IMR-90 (cell line): ENCODE measurements around the gene RAB14. TPM values are rescaled to one million over a fixed set of nuclear protein-coding genes. Genes with fewer than 3 reads are reported as not detected.
A peak's percentile ranks its signal among the peaks of the same experiment; 100 is the strongest.

Experiments used
- ATAC-seq: fragments of 200-7000 bp; cut with Tn5 transposase; 2 replicates; pipeline ENCODE4 v1.9.1; 2020; ENCODE audit warnings: low read depth, mild to moderate bottlenecking, moderate library complexity
- BruUV-seq: library from RNA; stranded (reverse); fragments of 400-500 nt; replicated peaks from 2 replicates; lab custom pipeline; 2021; lab: Mats Ljungman, UMichigan
- CTCF ChIA-PET: fragments of 300-600 bp; formaldehyde crosslinking; extraction: SDS; loops from one replicate; lab custom pipeline; 2021; ENCODE audit warnings: antibody characterized with exemption; lab: Yijun Ruan, JAX
- POLR2A ChIA-PET: fragments of 300-600 bp; sonication (Branson Sonifier 250); formaldehyde crosslinking; loops from one replicate; lab custom pipeline; 2022; ENCODE audit warnings: antibody characterized with exemption; ENCODE audit not compliant: unreplicated experiment; lab: Charles Lee
- DNase-seq: peaks from one replicate; pipeline ENCODE4 v3.0.0; 2013
- H2AFZ ChIP-seq: replicated peaks from 2 replicates; pipeline ENCODE3; 2013; ENCODE audit warnings: low read length, mild to moderate bottlenecking; ENCODE audit not compliant: poor library complexity
- H2AK5ac ChIP-seq: 2 replicates; pipeline ENCODE4 v1.6.1; 2013; ENCODE audit warnings: low read depth, low read length, inconsistent platforms
- H2AK9ac ChIP-seq: replicated peaks from 2 replicates; pipeline ENCODE3; 2013; ENCODE audit warnings: mild to moderate bottlenecking, low read depth, low read length, moderate library complexity; ENCODE audit not compliant: poor library complexity
- H2BK120ac ChIP-seq: 2 replicates; pipeline ENCODE4 v1.6.1; 2013; ENCODE audit warnings: low read depth, low read length, inconsistent platforms
- H2BK15ac ChIP-seq: 3 replicates; pipeline ENCODE4 v1.6.1; 2013; ENCODE audit warnings: low read depth, low read length, inconsistent platforms
- H2BK20ac ChIP-seq: 2 replicates; pipeline ENCODE4 v1.6.1; 2013; ENCODE audit warnings: low read depth, mild to moderate bottlenecking, inconsistent platforms, low read length, moderate library complexity
- H2BK5ac ChIP-seq: 2 replicates; pipeline ENCODE4 v1.6.1; 2013; ENCODE audit warnings: mild to moderate bottlenecking, low read depth, low read length, inconsistent platforms; ENCODE audit not compliant: poor library complexity, severe bottlenecking
- H3K14ac ChIP-seq: replicated peaks from 2 replicates; pipeline ENCODE4 v1.6.1; 2013; ENCODE audit warnings: low read depth, low read length, inconsistent platforms
- H3K18ac ChIP-seq: 2 replicates; pipeline ENCODE4 v1.6.1; 2013; ENCODE audit warnings: low read depth, low read length, control low read depth
- H3K23ac ChIP-seq: 2 replicates; pipeline ENCODE4 v1.6.1; 2013; ENCODE audit warnings: low read depth, low read length, inconsistent platforms
- H3K27ac ChIP-seq: 2 replicates; pipeline ENCODE4 v1.5.1; 2013; ENCODE audit warnings: mild to moderate bottlenecking, control low read depth, low read length; ENCODE audit not compliant: insufficient read depth
- H3K27me3 ChIP-seq: 2 replicates; pipeline ENCODE4 v1.6.1; 2013; ENCODE audit warnings: low read length; ENCODE audit not compliant: control insufficient read depth, insufficient read depth
- H3K36me3 ChIP-seq: 2 replicates; pipeline ENCODE4 v1.6.1; 2013; ENCODE audit warnings: low read length, mixed read lengths; ENCODE audit not compliant: control insufficient read depth, insufficient read depth
- H3K4ac ChIP-seq: 2 replicates; pipeline ENCODE4 v1.6.1; 2013; ENCODE audit warnings: low read depth, low read length, inconsistent platforms
- H3K4me1 ChIP-seq: 2 replicates; pipeline ENCODE4 v1.6.1; 2013; ENCODE audit warnings: low read length, mixed read lengths; ENCODE audit not compliant: control insufficient read depth, insufficient read depth
- H3K4me2 ChIP-seq: 2 replicates; pipeline ENCODE4 v1.6.1; 2013; ENCODE audit warnings: low read depth, mild to moderate bottlenecking, control low read depth, low read length, moderate library complexity
- H3K4me3 ChIP-seq: 2 replicates; pipeline ENCODE4 v1.5.1; 2013; ENCODE audit warnings: low read depth, mild to moderate bottlenecking, control low read depth, low read length, moderate library complexity; ENCODE audit not compliant: insufficient read depth
- H3K56ac ChIP-seq: 2 replicates; pipeline ENCODE4 v1.6.1; 2013; ENCODE audit warnings: low read length, inconsistent platforms; ENCODE audit not compliant: insufficient read depth; ENCODE audit errors: extremely low read depth
- H3K79me1 ChIP-seq, 2 experiments: 2 replicates each; pipeline ENCODE4 v1.6.1; 2013; ENCODE audit warnings: low read length in 2 of 2, inconsistent platforms in 1 of 2, low read depth in 1 of 2
- H3K9ac ChIP-seq: 2 replicates; pipeline ENCODE4 v1.6.1; 2013; ENCODE audit warnings: low read depth, low read length, control low read depth
- H3K9me1 ChIP-seq: 2 replicates; pipeline ENCODE4 v1.6.1; 2013; ENCODE audit warnings: low read length, inconsistent platforms; ENCODE audit not compliant: insufficient read depth
- H3K9me3 ChIP-seq: 2 replicates; pipeline ENCODE4 v1.6.1; 2013; ENCODE audit warnings: low read length; ENCODE audit not compliant: control insufficient read depth, insufficient read depth
- H4K20me1 ChIP-seq: 2 replicates; pipeline ENCODE4 v1.6.1; 2013; ENCODE audit warnings: low read length, inconsistent platforms; ENCODE audit not compliant: insufficient read depth
- H4K5ac ChIP-seq: 2 replicates; pipeline ENCODE4 v1.6.1; 2013; ENCODE audit warnings: mild to moderate bottlenecking, low read depth, low read length, control low read depth
- H4K8ac ChIP-seq, 2 experiments: 2 replicates each; pipeline ENCODE4 v1.6.1; 2013; ENCODE audit warnings: low read depth in 2 of 2, low read length in 2 of 2, control low read depth in 1 of 2, inconsistent platforms in 1 of 2
- H4K91ac ChIP-seq: 2 replicates; pipeline ENCODE4 v1.6.1; 2013; ENCODE audit warnings: low read depth, low read length, inconsistent platforms; ENCODE audit not compliant: insufficient read depth
- CEBPB ChIP-seq: IDR thresholded peaks from 2 replicates; pipeline ENCODE4 v1.6.1; 2012; ENCODE audit warnings: low read depth, low read length, improper control_type of control experiment
- ELK1 ChIP-seq: fragments of 150-350 bp; IDR thresholded peaks from 2 replicates; pipeline ENCODE4 v1.6.1; 2016; ENCODE audit warnings: low read depth, mild to moderate bottlenecking, low read length, moderate library complexity, borderline replicate concordance
- WGBS, 2 experiments: methylation state at CpG; one replicate each; pipeline versions ENCODE4 v1.1.5 to v1.1.7; 2013; ENCODE audit warnings: missing lambda C conversion rate in 2 of 2; ENCODE audit not compliant: insufficient read length in 1 of 2; ENCODE audit errors: extremely low coverage in 2 of 2; 5-methylcytosine and 5-hydroxymethylcytosine counted together
- dilution Hi-C: fragments of 300-500 bp; cut with HindIII; formaldehyde crosslinking; loops from one replicate; pipeline ENCODE4 v1.14.3; 2018; ENCODE audit warnings: low sequenced_read_pairs; ENCODE audit not compliant: unreplicated experiment
- in situ Hi-C: fragments of 300-500 bp; cut with MboI; formaldehyde crosslinking; loops from 3 replicates; pipeline ENCODE4 v1.14.3; 2019; ENCODE audit warnings: low sequenced_read_pairs, inconsistent platforms, mixed read lengths
- intact Hi-C: fragments of 100-400 bp; cut with micrococcal nuclease; formaldehyde crosslinking; loops from 2 replicates; pipeline ENCODE4 v1.10.0; 2022
- polyA plus RNA-seq, 3 experiments: library from polyadenylated mRNA; depleted of rRNA; stranded (reverse); fragments of >200 nt; gene quantifications; 2 replicates each; pipeline ENCODE4 v1.2.3, GENCODE V29; 2012; ENCODE audit warnings: low replicate concordance in 1 of 3
- total RNA-seq: library from RNA; depleted of rRNA; stranded (reverse); fragments of >200 nt; gene quantifications from 2 replicates; pipeline ENCODE4 v1.2.3, GENCODE V29; 2012

RAB14 gene
- total and polyA plus RNA-seq, 2 of the 4 experiments (the other 2 are of a cell fraction) = 20.1 to 29.3 TPM

- Histone ChIP-seq H2BK5ac (peak overlapping the region; percentile 88), H2BK15ac (peak overlapping the region; percentile 83; the same call in 1 of the 3 replicates), H3K9me1 (peaks cover 19% of the 10 kb centered on the region), H3K4me3 (no peak overlapping the region), H3K56ac (peak overlapping the region; percentile 59), H2AFZ (peak overlapping the region; percentile 91), H4K8ac (peak overlapping the region; percentile 58 to 99), H3K79me1 (peaks cover 0 to 5% of the 10 kb centered on the region in 2 experiments; a peak in 1 of 4 replicates), H3K4me2 (0 out of 2 replicates have a peak overlapping the region, but pooled peaks have one; percentile 3), H3K18ac (peak overlapping the region; percentile 42; the same call in 1 of the 2 replicates), H3K14ac (peak overlapping the region; percentile 89), H3K9ac (no peak overlapping the region), H3K9me3 (no peaks in the 10 kb centered on the region), H4K20me1 (no peaks in the 10 kb centered on the region), H2AK9ac (peak overlapping the region; percentile 76), H4K91ac (peak overlapping the region; percentile 91), H2BK120ac (peak overlapping the region; percentile 94), H3K4me1 (peaks cover 8% of the 10 kb centered on the region), H3K27me3 (no peaks in the 10 kb centered on the region), H2BK20ac (peak overlapping the region; percentile 91), H3K36me3 (no peaks in the 10 kb centered on the region), H3K27ac (peak overlapping the region; percentile 74), H3K4ac (peak overlapping the region; percentile 94), H4K5ac (peak overlapping the region; percentile 24), H3K23ac (peak overlapping the region; percentile 67), H2AK5ac (peak overlapping the region; percentile 95)
- dilution Hi-C loops (no loop called here), in situ Hi-C loops (no loop called here), intact Hi-C loops (no loop called here)
- ATAC-seq (peak; percentile 92), DNase-seq (peak; percentile 81)
- POLR2A ChIA-PET = no interaction called here
- CTCF ChIA-PET = interaction anchor here (1.1 to 2.5 kb wide), 3 partner anchors 19 to 44 kb away, joined by 3 to 8 read pairs (median 6); no protein-coding TSS in a partner anchor
- no TSS peak for BruUV-seq
- no CpG with 5 or more reads among the region's 11 CpGs for WGBS, 2 experiments
- TF ChIP-seq ELK1 (no peak), CEBPB (peak; percentile 93)
These were observed 32.5 kb upstream of the RAB14 start for GRCh38 chr9:121233906-121234831.
